ENCODE data around the gene FKBP1C.
"Not testable (repeated sequence)": the region's sequence is repeated elsewhere in the genome, so short reads cannot be mapped to it uniquely, and the experiment has no call there.

Gene FKBP1C

DNA sequence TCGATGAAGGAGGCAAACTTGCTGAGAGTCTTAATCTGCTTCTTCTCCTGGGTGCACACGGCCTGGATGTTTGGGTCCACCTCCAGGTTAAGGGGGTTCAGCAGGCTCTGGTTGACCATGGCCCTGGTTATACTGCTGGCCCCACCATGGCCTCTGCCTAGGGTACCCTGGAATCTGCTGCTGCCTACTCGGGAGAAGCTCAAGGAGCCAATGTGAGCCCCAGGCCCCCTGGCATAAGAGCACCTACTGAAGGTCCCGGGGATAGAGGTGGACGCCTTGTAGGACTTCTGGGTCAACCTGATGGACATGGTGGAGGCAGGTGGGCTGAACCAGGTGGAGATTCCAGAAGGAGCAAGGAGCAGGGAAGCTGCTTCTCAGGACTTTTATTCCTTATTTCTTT is 17.9 kb upstream of the FKBP1C start:
- CTCF ChIA-PET: no interaction called here
- TF ChIP-seq NFRKB (IDR thresholded peaks at IDR 0.05) (no peak), L3MBTL2 (conservative IDR thresholded peaks at IDR 0.05) (no peak)
- DNase-seq (ENCODE audit: extremely low spot score): no peak
- POLR2A ChIA-PET: no interaction called here

DNA sequence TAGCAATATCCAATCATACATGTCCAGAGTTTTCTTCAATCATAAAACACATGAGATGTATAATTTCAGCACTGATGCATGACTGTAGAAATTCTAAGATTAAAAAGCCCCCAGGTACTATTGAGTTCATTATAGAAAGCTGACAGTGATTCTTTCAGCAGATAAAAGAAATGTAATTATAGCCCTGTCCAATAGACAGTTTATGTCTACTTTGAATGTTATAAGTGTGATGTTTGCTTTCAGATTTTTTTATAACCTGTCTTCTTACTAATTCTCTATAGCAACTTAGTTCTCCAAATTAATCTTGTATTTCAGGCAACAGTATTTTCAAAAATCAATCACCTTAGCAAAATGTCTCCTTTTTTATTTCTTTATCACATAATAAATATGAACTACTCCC is 13.5 kb upstream of the FKBP1C start:
- DNase-seq (ENCODE audit: extremely low spot score): no peak
- POLR2A ChIA-PET: no interaction called here
- no peak for TF ChIP-seq TARDBP (IDR thresholded peaks at IDR 0.05)
- no peak for TF ChIP-seq SUZ12 (IDR thresholded peaks at IDR 0.05)
- TF ChIP-seq, protein P1, sequence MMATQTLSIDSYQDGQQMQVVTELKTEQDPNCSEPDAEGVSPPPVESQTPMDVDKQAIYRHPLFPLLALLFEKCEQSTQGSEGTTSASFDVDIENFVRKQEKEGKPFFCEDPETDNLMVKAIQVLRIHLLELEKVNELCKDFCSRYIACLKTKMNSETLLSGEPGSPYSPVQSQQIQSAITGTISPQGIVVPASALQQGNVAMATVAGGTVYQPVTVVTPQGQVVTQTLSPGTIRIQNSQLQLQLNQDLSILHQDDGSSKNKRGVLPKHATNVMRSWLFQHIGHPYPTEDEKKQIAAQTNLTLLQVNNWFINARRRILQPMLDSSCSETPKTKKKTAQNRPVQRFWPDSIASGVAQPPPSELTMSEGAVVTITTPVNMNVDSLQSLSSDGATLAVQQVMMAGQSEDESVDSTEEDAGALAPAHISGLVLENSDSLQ (IDR thresholded peaks at IDR 0.05): no peak
- TF ChIP-seq CTBP1 (IDR thresholded peaks at IDR 0.05; ENCODE audit: borderline replicate concordance): no peak
- no peak for TF ChIP-seq NFRKB (IDR thresholded peaks at IDR 0.05)
- no peak for TF ChIP-seq L3MBTL2 (conservative IDR thresholded peaks at IDR 0.05)
- TF ChIP-seq LEF1 (IDR thresholded peaks at IDR 0.05; ENCODE audit: borderline replicate concordance): no peak
- TF ChIP-seq HDGF (IDR thresholded peaks at IDR 0.05; ENCODE audit: borderline replicate concordance): no peak
- no peak for TF ChIP-seq FOXK2 (IDR thresholded peaks at IDR 0.05)
- no peak for TF ChIP-seq FOXA1 (IDR thresholded peaks at IDR 0.05)
- TF ChIP-seq ARNT (IDR thresholded peaks at IDR 0.05): no peak
- no peak for TF ChIP-seq FOXM1 (IDR thresholded peaks at IDR 0.05; ENCODE audit: borderline replicate concordance)
- TF ChIP-seq SP1 (IDR thresholded peaks at IDR 0.05): no peak
- TF ChIP-seq ZNF384 (IDR thresholded peaks at IDR 0.05): no peak
- no peak for TF ChIP-seq BHLHE40 (IDR thresholded peaks at IDR 0.05; ENCODE audit: borderline replicate concordance)
- no peak for TF ChIP-seq ELF4 (IDR thresholded peaks at IDR 0.05)
- CTCF ChIA-PET: no interaction called here

DNA sequence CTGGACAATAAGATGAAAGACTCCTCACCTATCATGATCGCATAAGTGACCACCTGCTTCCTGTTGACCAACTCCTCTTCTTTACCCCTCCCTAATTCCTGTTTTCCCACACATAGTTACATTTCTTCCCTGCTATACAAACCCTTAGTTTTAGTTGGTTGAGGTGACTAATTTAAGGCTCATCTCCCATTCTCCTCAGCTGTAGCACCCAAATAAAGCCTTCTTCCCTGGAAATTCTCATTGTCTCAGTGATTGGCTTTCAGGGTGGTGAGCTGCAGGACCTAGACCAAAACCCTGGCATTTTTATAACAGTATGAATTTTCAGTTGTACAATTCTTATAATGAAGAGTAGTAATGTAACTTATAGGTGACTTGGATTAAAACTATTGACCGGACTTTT is 2.1 kb downstream of the FKBP1C start:
- ChIA-PET CTCF (no interaction called here), POLR2A (no interaction called here)
- no peak for TF ChIP-seq NFRKB (IDR thresholded peaks at IDR 0.05)
- TF ChIP-seq, protein P1 (IDR thresholded peaks at IDR 0.05): no peak
- TF ChIP-seq ARNT (IDR thresholded peaks at IDR 0.05): no peak
- no peak for TF ChIP-seq FOXA1 (IDR thresholded peaks at IDR 0.05)
- TF ChIP-seq SP1 (IDR thresholded peaks at IDR 0.05): no peak
- TF ChIP-seq FOXK2 (IDR thresholded peaks at IDR 0.05): no peak
- TF ChIP-seq ZNF384 (IDR thresholded peaks at IDR 0.05): no peak
- TF ChIP-seq LEF1 (IDR thresholded peaks at IDR 0.05; ENCODE audit: borderline replicate concordance): no peak
- TF ChIP-seq SUZ12 (IDR thresholded peaks at IDR 0.05): no peak
- no peak for TF ChIP-seq CTBP1 (IDR thresholded peaks at IDR 0.05; ENCODE audit: borderline replicate concordance)
- no peak for TF ChIP-seq TARDBP (IDR thresholded peaks at IDR 0.05)
- no peak for TF ChIP-seq HDGF (IDR thresholded peaks at IDR 0.05; ENCODE audit: borderline replicate concordance)
- TF ChIP-seq L3MBTL2 (conservative IDR thresholded peaks at IDR 0.05): no peak
- TF ChIP-seq FOXM1 (IDR thresholded peaks at IDR 0.05; ENCODE audit: borderline replicate concordance): no peak
- no peak for TF ChIP-seq ELF4 (IDR thresholded peaks at IDR 0.05)
- no peak for DNase-seq (ENCODE audit: extremely low spot score)

DNA sequence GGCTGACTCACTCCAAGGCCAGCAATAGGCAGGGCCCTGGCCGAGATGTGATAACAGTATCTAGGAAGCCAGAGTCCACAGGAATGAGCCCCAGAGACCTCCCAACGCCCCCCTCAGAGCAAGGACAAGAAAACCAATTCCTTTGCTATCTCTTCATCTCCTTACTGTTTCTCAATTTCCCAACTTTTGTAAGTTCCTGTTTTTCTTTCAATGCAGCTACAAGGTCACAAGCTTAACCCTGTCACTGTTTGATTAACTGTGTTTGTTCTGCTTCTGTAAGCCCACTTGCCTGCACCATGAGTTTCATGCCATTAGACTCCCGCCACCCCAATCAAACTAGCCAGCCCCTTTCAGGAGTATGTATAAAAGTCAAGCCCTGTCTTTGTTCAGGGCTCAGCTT is 3.5 kb downstream of the FKBP1C start:
- TF ChIP-seq TARDBP (IDR thresholded peaks at IDR 0.05) (no peak), FOXA1 (IDR thresholded peaks at IDR 0.05) (no peak), FOXM1 (IDR thresholded peaks at IDR 0.05; ENCODE audit: borderline replicate concordance) (no peak), ZNF384 (IDR thresholded peaks at IDR 0.05) (no peak), ELF4 (IDR thresholded peaks at IDR 0.05) (no peak), ARNT (IDR thresholded peaks at IDR 0.05) (no peak), L3MBTL2 (conservative IDR thresholded peaks at IDR 0.05) (no peak), NFRKB (IDR thresholded peaks at IDR 0.05) (no peak), BHLHE40 (IDR thresholded peaks at IDR 0.05; ENCODE audit: borderline replicate concordance) (no peak), HDGF (IDR thresholded peaks at IDR 0.05; ENCODE audit: borderline replicate concordance) (no peak), SP1 (IDR thresholded peaks at IDR 0.05) (no peak), FOXK2 (IDR thresholded peaks at IDR 0.05) (no peak), CTBP1 (IDR thresholded peaks at IDR 0.05; ENCODE audit: borderline replicate concordance) (no peak)
- TF ChIP-seq, protein P1 (IDR thresholded peaks at IDR 0.05): no peak
- CTCF ChIA-PET: no interaction called here
- no peak for DNase-seq (ENCODE audit: extremely low spot score)
- POLR2A ChIA-PET: no interaction called here

DNA sequence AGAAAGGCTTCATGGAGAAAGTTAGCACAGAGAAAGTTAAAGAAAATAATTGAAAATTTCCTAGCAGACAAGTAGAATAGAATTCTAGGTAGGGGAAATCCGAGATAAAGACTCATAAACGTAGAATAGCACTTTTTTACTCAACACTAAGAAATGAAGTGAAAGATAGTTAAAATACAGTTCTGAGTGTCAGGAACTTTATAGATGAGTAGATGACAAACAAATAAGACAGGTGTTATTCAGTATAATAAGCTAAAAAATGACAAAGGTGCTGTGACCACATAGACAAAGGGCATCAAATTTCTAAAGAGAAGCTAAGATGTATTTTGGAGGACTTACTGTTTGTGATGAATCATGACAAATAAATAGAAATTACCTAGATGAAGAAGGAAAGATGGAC is 12.9 kb downstream of the FKBP1C start:
- TF ChIP-seq HDGF (IDR thresholded peaks at IDR 0.05; ENCODE audit: borderline replicate concordance) (no peak), BHLHE40 (IDR thresholded peaks at IDR 0.05; ENCODE audit: borderline replicate concordance) (no peak), L3MBTL2 (conservative IDR thresholded peaks at IDR 0.05) (no peak), SP1 (IDR thresholded peaks at IDR 0.05) (no peak), TARDBP (IDR thresholded peaks at IDR 0.05) (no peak), FOXA1 (IDR thresholded peaks at IDR 0.05) (no peak), CTBP1 (IDR thresholded peaks at IDR 0.05; ENCODE audit: borderline replicate concordance) (no peak), FOXM1 (IDR thresholded peaks at IDR 0.05; ENCODE audit: borderline replicate concordance) (no peak), ELF4 (IDR thresholded peaks at IDR 0.05) (no peak), SUZ12 (IDR thresholded peaks at IDR 0.05) (no peak), ARNT (IDR thresholded peaks at IDR 0.05) (no peak)
- TF ChIP-seq, protein P1 (IDR thresholded peaks at IDR 0.05): no peak
- POLR2A ChIA-PET: no interaction called here
- DNase-seq (ENCODE audit: extremely low spot score): no peak
- CTCF ChIA-PET: no interaction called here

DNA sequence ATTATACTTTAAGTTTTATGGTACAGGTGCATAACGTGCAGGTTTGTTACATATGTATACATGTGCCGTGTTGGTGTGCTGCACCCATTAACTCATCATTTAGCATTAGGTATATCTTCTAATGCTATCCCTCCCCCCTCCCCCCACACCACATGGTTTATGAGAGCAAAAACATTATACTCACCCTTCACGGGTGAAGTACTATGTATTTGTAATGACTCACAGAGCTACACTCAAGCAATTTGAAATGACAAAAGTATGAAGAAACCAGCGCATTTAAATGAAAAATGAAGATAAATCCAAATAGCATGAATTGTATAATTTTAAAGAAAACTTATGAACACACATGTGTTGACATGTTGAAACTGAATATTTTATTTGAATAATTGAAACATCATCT is 14.7 kb downstream of the FKBP1C start:
- CTCF ChIA-PET; POLR2A ChIA-PET; DNase-seq (ENCODE audit: extremely low spot score): not testable (repeated sequence)

DNA sequence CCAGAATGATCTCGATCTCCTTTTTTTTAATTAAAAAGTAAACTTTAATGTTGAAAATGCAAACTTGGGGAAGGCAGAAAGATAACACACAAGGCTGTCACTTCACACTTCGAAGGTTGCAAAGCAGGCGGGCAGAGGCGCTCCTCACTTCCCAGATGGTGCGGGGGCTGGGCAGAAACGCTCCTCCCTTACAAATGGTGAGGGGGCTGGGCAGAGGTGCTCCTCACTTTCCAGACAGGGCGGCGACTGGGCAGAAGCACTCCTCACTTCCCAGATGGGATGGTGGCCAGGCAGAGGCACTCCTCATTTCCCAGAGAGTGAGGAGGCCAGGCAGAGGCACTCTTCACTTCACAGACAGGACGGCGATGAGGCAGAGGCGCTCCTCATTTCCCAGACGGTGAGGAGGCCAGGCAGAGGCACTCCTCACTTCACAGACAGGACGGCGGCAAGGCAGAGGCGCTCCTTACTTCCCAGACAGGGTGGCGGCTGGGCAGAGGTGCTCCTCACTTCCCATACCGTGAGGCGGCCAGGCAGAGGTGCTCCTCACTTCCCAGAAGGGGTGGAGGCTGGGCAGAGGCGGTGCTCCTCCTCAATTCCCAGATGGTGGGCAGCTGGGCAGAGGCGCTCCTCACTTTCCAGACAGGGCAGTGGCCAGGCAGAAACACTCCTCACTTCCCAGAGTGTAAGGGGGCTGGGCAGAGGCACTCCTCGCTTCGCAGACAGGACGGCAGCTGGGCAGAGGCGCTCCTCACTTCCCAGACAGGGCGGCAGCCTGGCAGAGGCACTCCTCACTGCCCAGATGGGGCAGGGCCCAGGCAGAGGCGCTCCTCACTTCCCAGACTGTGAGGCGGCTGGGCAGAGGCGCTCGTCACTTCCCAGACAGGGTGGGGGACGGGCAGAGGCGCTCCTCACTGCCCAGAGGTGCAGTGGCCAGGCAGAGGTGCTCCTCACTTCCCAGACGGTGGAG is 16.9 kb downstream of the FKBP1C start:
- CTCF ChIA-PET; DNase-seq (ENCODE audit: extremely low spot score); POLR2A ChIA-PET: not testable (repeated sequence)

DNA sequence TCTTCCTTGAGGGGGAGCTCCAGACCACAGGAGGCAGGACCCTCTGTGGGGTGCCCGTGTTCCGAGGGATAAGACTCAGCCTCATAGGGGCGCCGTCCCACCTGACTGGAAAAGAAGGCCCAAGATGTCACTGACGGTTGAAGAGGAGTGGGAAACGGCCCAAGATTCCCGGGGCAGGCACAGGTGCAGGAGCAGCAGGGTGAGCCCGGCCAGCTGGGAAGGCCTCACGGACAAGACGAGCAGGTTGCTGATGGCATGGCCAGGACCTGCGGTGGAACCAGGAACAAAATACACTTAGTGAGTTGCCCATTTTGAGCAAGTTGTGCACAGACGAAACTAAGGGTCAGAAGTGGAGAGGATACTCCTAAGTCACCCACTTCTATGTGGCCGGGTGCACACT is 18.8 kb downstream of the FKBP1C start:
- DNase-seq (ENCODE audit: extremely low spot score); CTCF ChIA-PET; POLR2A ChIA-PET: not testable (repeated sequence)

DNA sequence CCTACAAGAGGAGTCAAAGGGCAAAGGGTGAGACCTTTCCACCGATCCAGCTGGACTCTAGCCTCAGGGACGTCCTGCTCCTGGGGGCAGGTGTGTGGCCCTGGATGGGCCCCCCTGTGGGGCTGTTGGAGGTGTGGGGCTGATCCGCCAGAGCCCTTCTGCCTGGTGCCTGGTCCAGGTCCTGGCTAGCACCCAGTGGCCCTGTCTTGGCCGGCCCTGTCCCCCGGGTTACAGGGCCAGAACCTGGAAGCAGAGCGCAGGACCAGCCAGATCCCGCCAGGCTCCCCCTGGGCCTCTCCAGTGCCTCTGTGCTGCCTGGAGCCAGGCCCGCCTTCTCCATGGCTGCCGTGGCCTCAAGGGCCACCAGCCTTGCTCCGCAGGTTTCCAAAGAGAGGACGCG is 19.2 kb downstream of the FKBP1C start:
- POLR2A ChIA-PET: not testable (repeated sequence)

More for the DNA sequence above, 19.2 kb downstream of the FKBP1C start:
- CTCF ChIA-PET; DNase-seq (ENCODE audit: extremely low spot score): not testable (repeated sequence)
